Colonic mucosa (tissue), 4 donors: ENCODE measurements around the gene CDT1. TPM values are rescaled to one million over a fixed set of nuclear protein-coding genes. Genes with fewer than 3 reads are reported as not detected.

Experiments
- DNase-seq: peaks from one replicate; pipeline ENCODE4 v3.0.0-alpha.2; 2020
- H3K27ac ChIP-seq: fragments of 200-600 bp; one replicate; pipeline ENCODE4 v1.8.0; 2021
- H3K27me3 ChIP-seq: fragments of 200-600 bp; one replicate; pipeline ENCODE4 v1.8.0; 2021
- H3K36me3 ChIP-seq: fragments of 200-600 bp; one replicate; pipeline ENCODE4 v1.8.0; 2021
- H3K4me1 ChIP-seq: fragments of 200-600 bp; one replicate; pipeline ENCODE4 v1.8.0; 2021; ENCODE audit warnings: mild to moderate bottlenecking
- H3K4me3 ChIP-seq: fragments of 200-600 bp; one replicate; pipeline ENCODE4 v1.8.0; 2021
- H3K9ac ChIP-seq, 2 donors: one replicate each; pipeline ENCODE4 v1.7.0; 2013; ENCODE audit warnings: control low read depth in 2 of 2, low read depth in 2 of 2, low read length in 2 of 2
- H3K9me3 ChIP-seq: fragments of 200-600 bp; one replicate; pipeline ENCODE4 v1.8.0; 2021
- CTCF ChIP-seq: fragments of 200-600 bp; IDR thresholded peaks from one replicate; pipeline ENCODE4 v1.8.0; 2022; ENCODE audit warnings: antibody characterized with exemption, mild to moderate bottlenecking
- intact Hi-C: fragments of 100-400 bp; cut with DNase I; formaldehyde crosslinking; loops from one replicate; pipeline ENCODE4 v1.14.1; 2022
- total RNA-seq, 2 donors: library from RNA; stranded (reverse); fragmentation: NEBNext Ultra II Directional in 1 of 2; extraction: Animal tissue kit (Norgen Biotek cat#: 25700) in 1 of 2; gene quantifications; one replicate each; pipeline ENCODE4 v1.2.1, GENCODE V29; 2021
- donor health status: healthy.
- donor health status: DM: no; HTN: no; CAD: no.
- donor health status: DM: no; HTN: no; CAD: no.

The CDT1 gene
- total RNA-seq, 2 donors from 2014 or later = 14.9 to 71.7 TPM

GRCh38 chr16:88843256-88843655 lies 39.7 kb downstream of the CDT1 start:
- no peak for DNase-seq
- TF ChIP-seq CTCF = no peak
- Histone ChIP-seq H3K9me3 (no peaks in the 10 kb centered on the region), H3K4me3 (no peak overlapping the region), H3K9ac (no peak overlapping the region), H3K36me3 (no peaks in the 10 kb centered on the region), H3K27me3 (no peaks in the 10 kb centered on the region), H3K27ac (no peak overlapping the region), H3K4me1 (no peaks in the 10 kb centered on the region)
- intact Hi-C loops = no loop called here

- DNase-seq = no peak
- Histone ChIP-seq H3K27me3 (no peaks in the 10 kb centered on the region), H3K4me1 (no peaks in the 10 kb centered on the region), H3K9ac (no peak overlapping the region), H3K27ac (no peak overlapping the region), H3K36me3 (no peaks in the 10 kb centered on the region), H3K9me3 (no peaks in the 10 kb centered on the region), H3K4me3 (no peak overlapping the region)
- intact Hi-C loops = no loop called here
- no peak for TF ChIP-seq CTCF
Observed at GRCh38 chr16:88844419-88845036, 40.9 kb downstream of the CDT1 start.

GRCh38 chr16:88846088-88846487 lies 42.5 kb downstream of the CDT1 start:
- intact Hi-C loops = no loop called here
- H3K27me3 ChIP-seq = no peaks in the 10 kb centered on the region
- H3K27ac ChIP-seq = no peak overlapping the region
- H3K9me3 ChIP-seq = no peaks in the 10 kb centered on the region
- H3K4me1 ChIP-seq = no peaks in the 10 kb centered on the region
- no peak overlapping the region for H3K4me3 ChIP-seq
- no peak for TF ChIP-seq CTCF
- H3K36me3 ChIP-seq = no peaks in the 10 kb centered on the region
- H3K9ac ChIP-seq = no peak overlapping the region
- no peak for DNase-seq

- H3K27me3 ChIP-seq = no peaks in the 10 kb centered on the region
- H3K4me1 ChIP-seq = no peaks in the 10 kb centered on the region
- intact Hi-C loops = no loop called here
- TF ChIP-seq CTCF = no peak
- no peak overlapping the region for H3K9ac ChIP-seq
- no peaks in the 10 kb centered on the region for H3K9me3 ChIP-seq
- H3K36me3 ChIP-seq = no peaks in the 10 kb centered on the region
- no peak for DNase-seq
- H3K4me3 ChIP-seq = no peak overlapping the region
- H3K27ac ChIP-seq = no peak overlapping the region
Observed at GRCh38 chr16:88847654-88848053, 44.1 kb downstream of the CDT1 start.

GRCh38 chr16:88848557-88848956 lies 45.0 kb downstream of the CDT1 start:
- no peaks in the 10 kb centered on the region for H3K27me3 ChIP-seq
- no peak for DNase-seq
- H3K9me3 ChIP-seq = no peaks in the 10 kb centered on the region
- intact Hi-C loops = no loop called here
- no peaks in the 10 kb centered on the region for H3K36me3 ChIP-seq
- H3K9ac ChIP-seq = no peak overlapping the region
- no peak overlapping the region for H3K27ac ChIP-seq
- H3K4me3 ChIP-seq = no peak overlapping the region
- no peak for TF ChIP-seq CTCF
- H3K4me1 ChIP-seq = no peaks in the 10 kb centered on the region
